K562 (cell line): ENCODE data around the gene TRAPPC13. TPM values are rescaled to one million over a fixed set of nuclear protein-coding genes. Genes with fewer than 3 reads are reported as not detected.

ENCODE experiments used
- ATAC-seq: fragments of 200-7000 bp; cut with Tn5 transposase; 3 replicates; pipeline ENCODE4 v1.9.1; 2020; ENCODE audit warnings: moderate library complexity
- BruUV-seq: library from RNA; stranded (reverse); fragments of 400-500 nt; replicated peaks from 2 replicates; lab custom pipeline; 2021; lab: Mats Ljungman, UMichigan
- CTCF ChIA-PET: fragments of 300-600 bp; formaldehyde crosslinking; extraction: SDS; loops from one replicate; lab custom pipeline; 2021; ENCODE audit warnings: low intra/inter-chr PET ratio; lab: Yijun Ruan, JAX
- POLR2A ChIA-PET: fragments of 300-600, 350-650 bp; sonication (Branson Sonifier 250); formaldehyde crosslinking; extraction: SDS; loops from one replicate; lab custom pipeline; 2021; ENCODE audit warnings: antibody characterized with exemption, inconsistent platforms; lab: Yijun Ruan, JAX
- DNase-seq, 4 experiments: peaks; one replicate each; pipeline versions ENCODE4 v3.0.0 to v3.0.0-alpha.2; 2011 to 2018; ENCODE audit warnings: low spot score in 3 of 4, mixed read lengths in 3 of 4; ENCODE audit errors: extremely low read depth in 1 of 4
- FAIRE-seq: peaks from 2 replicates; lab custom pipeline; 2011; peaks lifted over from hg19 to GRCh38; lab: Jason Lieb, UNC
- H2AFZ ChIP-seq: 2 replicates; pipeline ENCODE4 v1.6.0; 2011; ENCODE audit warnings: low read depth, low read length, control low read depth, inconsistent platforms
- H3K27ac ChIP-seq: fragments of 200-600 bp; 3 replicates; pipeline ENCODE4 v1.8.0; 2011; ENCODE audit warnings: low read depth, mild to moderate bottlenecking, control low read depth, inconsistent platforms, low read length, moderate library complexity, mixed read lengths; ENCODE audit errors: extremely low read depth
- H3K27me3 ChIP-seq, 2 experiments: fragments of 300-600 bp in 1 of 2; 2 replicates in 1 of 2; 3 replicates in 1 of 2; pipeline versions ENCODE4 v1.6.0 to v1.8.0; 2011; ENCODE audit warnings: inconsistent platforms in 2 of 2, low read length in 2 of 2, mild to moderate bottlenecking in 1 of 2, mixed read lengths in 1 of 2, moderate library complexity in 1 of 2; ENCODE audit not compliant: control insufficient read depth in 2 of 2, insufficient read depth in 2 of 2
- H3K36me3 ChIP-seq: fragments of 300-600 bp; 3 replicates; pipeline ENCODE4 v1.8.0; 2011; ENCODE audit warnings: mild to moderate bottlenecking, low read length, inconsistent platforms; ENCODE audit not compliant: control insufficient read depth, insufficient read depth
- H3K4me1 ChIP-seq, 2 experiments: fragments of 200-600 bp in 1 of 2; replicated peaks in 1 of 2; 2 replicates in 1 of 2; 3 replicates in 1 of 2; pipeline versions ENCODE4 v1.5.1 to v1.8.0; 2011; ENCODE audit warnings: inconsistent platforms in 2 of 2, low read length in 2 of 2, mild to moderate bottlenecking in 1 of 2, mixed read lengths in 1 of 2, moderate library complexity in 1 of 2; ENCODE audit not compliant: control insufficient read depth in 2 of 2, insufficient read depth in 2 of 2
- H3K4me2 ChIP-seq: 2 replicates; pipeline ENCODE4 v1.6.1; 2011; ENCODE audit warnings: low read length, control low read depth, inconsistent platforms, mixed read lengths; ENCODE audit not compliant: insufficient read depth
- H3K4me3 ChIP-seq: fragments of 200-600 bp; sonication (generic), shearing (Covaris generic); 2 replicates; pipeline ENCODE4 v1.5.1; 2016; ENCODE audit warnings: control low read depth, inconsistent platforms
- H3K79me2 ChIP-seq: fragments of 200-600 bp; 3 replicates; pipeline ENCODE4 v1.8.0; 2011; ENCODE audit warnings: low read length, inconsistent platforms; ENCODE audit not compliant: control insufficient read depth, insufficient read depth
- H3K9ac ChIP-seq, 2 experiments: 2 replicates each; pipeline versions ENCODE4 v1.6.0 to v1.6.1; 2011; ENCODE audit warnings: low read depth in 2 of 2, low read length in 2 of 2, control low read depth in 1 of 2, inconsistent platforms in 1 of 2, mild to moderate bottlenecking in 1 of 2, mixed read lengths in 1 of 2; ENCODE audit not compliant: insufficient read depth in 1 of 2
- H3K9me1 ChIP-seq: one replicate; pipeline ENCODE4 v1.6.0; 2011; ENCODE audit warnings: inconsistent platforms, mild to moderate bottlenecking, low read length, moderate library complexity; ENCODE audit not compliant: control insufficient read depth, insufficient read depth
- H3K9me3 ChIP-seq: replicated peaks from 2 replicates; pipeline ENCODE4 v1.5.1; 2011; ENCODE audit warnings: low read depth, low read length, inconsistent platforms; ENCODE audit not compliant: control insufficient read depth, insufficient read depth
- H4K20me1 ChIP-seq: replicated peaks from 2 replicates; pipeline ENCODE4 v1.6.1; 2011; ENCODE audit warnings: low read length, inconsistent platforms, mixed read lengths; ENCODE audit not compliant: control insufficient read depth, insufficient read depth
- ELF4 ChIP-seq: fragments of 450-650 bp; formaldehyde crosslinking; IDR thresholded peaks from 2 replicates; pipeline ENCODE4 v1.4.0; 2022; ENCODE audit warnings: missing genetic modification characterization
- TOE1 ChIP-seq, 2 experiments: fragments of 450-650 bp in 1 of 2; sonication (generic) in 1 of 2; formaldehyde crosslinking in 1 of 2; IDR thresholded peaks; 2 replicates each; pipeline versions ENCODE4 v1.7.1 to v1.8.0; 2016 to 2022; ENCODE audit warnings: borderline replicate concordance in 2 of 2, mild to moderate bottlenecking in 2 of 2, antibody characterized with exemption in 1 of 2, inconsistent platforms in 1 of 2, low read depth in 1 of 2, missing genetic modification reagents in 1 of 2, moderate library complexity in 1 of 2
- ZBTB26 ChIP-seq: fragments of 450-650 bp; formaldehyde crosslinking; IDR thresholded peaks from 2 replicates; pipeline ENCODE4 v1.4.0; 2022; ENCODE audit warnings: missing genetic modification characterization
- ZNF431 ChIP-seq: sonication (generic); formaldehyde crosslinking; IDR thresholded peaks from 2 replicates; pipeline ENCODE4 v1.8.0; 2022; ENCODE audit warnings: mild to moderate bottlenecking, missing genetic modification reagents
- WGBS: fragments of 100-300 bp; shearing (Covaris generic); methylation state at CpG from one replicate; pipeline ENCODE4 v1.1.6; 2016; ENCODE audit warnings: low coverage, mixed read lengths; ENCODE audit not compliant: insufficient coverage; ENCODE audit errors: missing lambda C conversion rate; 5-methylcytosine and 5-hydroxymethylcytosine counted together
- in situ Hi-C: fragments of 300-500 bp; cut with MboI; formaldehyde crosslinking; loops from 4 replicates; pipeline ENCODE4 v1.15.0; 2018; ENCODE audit warnings: inconsistent platforms, mixed read lengths
- intact Hi-C: fragments of 100-400 bp; cut with micrococcal nuclease; formaldehyde crosslinking; loops from 2 replicates; pipeline ENCODE4 v1.14.2; 2022
- polyA plus RNA-seq, 8 experiments: library from polyadenylated mRNA; depleted of rRNA in 4 of 8; stranded (reverse) in 5 of 8; unstranded in 3 of 8; fragments of >200 nt; fragmentation: Nextera tagmentation in 2 of 8; fragmentation: Illumina TruSeq in 1 of 8; extraction: Ambion mirVana in 2 of 8; extraction: Trizol in 1 of 8; gene quantifications; 2 replicates each; pipeline versions ENCODE4 v1.2.1 to v1.2.3, GENCODE V29; 2011 to 2014; ENCODE audit warnings: inconsistent platforms in 1 of 8, missing spikeins in 1 of 8
- total RNA-seq, 7 experiments: library from RNA; depleted of rRNA in 6 of 7; stranded (reverse); fragments of >200 nt in 6 of 7; fragmentation: Illumina TruSeq in 2 of 7; extraction: Trizol in 2 of 7; gene quantifications; 2 replicates each; pipeline versions ENCODE4 v1.2.1 to v1.2.3, GENCODE V29; 2011 to 2021; ENCODE audit warnings: low replicate concordance in 1 of 7

Gene TRAPPC13
- total and polyA plus RNA-seq, 9 of the 15 experiments (the other 6 are each of a cell fraction or from before 2014, with no cell fraction given) = 16.2 to 43.8 (median 24.0) TPM

- TF ChIP-seq ZBTB26 (CRISPR knock-in tag) (0 out of 2 replicates have a peak, but pooled peaks have one; percentile 74), ELF4 (CRISPR knock-in tag) (0 out of 2 replicates have a peak, but pooled peaks have one; percentile 12)
These were observed 68.3 kb downstream of the TRAPPC13 start (continued) for GRCh38 chr5:65693121-65693520.

GRCh38 chr5:65695162-65695755 lies 70.4 kb downstream of the TRAPPC13 start:
- Histone ChIP-seq H3K4me3 (no peak overlapping the region), H3K79me2 (no peaks in the 10 kb centered on the region), H3K36me3 (no peaks in the 10 kb centered on the region), H3K4me2 (no peak overlapping the region), H3K9me3 (no peaks in the 10 kb centered on the region), H3K4me1 (no peaks in the 10 kb centered on the region), H2AFZ (no peak overlapping the region), H3K27me3 (no peaks in the 10 kb centered on the region), H3K9me1 (no peaks in the 10 kb centered on the region), H3K27ac (no peak overlapping the region), H4K20me1 (no peaks in the 10 kb centered on the region), H3K9ac (no peak overlapping the region)
- ChIA-PET POLR2A (interaction anchor here (0.6 to 1.3 kb wide), 4 partner anchors 9 to 30 kb away, joined by 3 to 4 read pairs (median 3); no protein-coding TSS in a partner anchor), CTCF (no interaction called here)
- no peak for TF ChIP-seq ZNF431 (CRISPR knock-in tag)
- TF ChIP-seq TOE1 (IDR thresholded peaks at IDR 0.05; ENCODE audit: borderline replicate concordance) = no peak
- TF ChIP-seq TOE1 (CRISPR knock-in tag; IDR thresholded peaks at IDR 0.05; ENCODE audit: borderline replicate concordance, low read depth) = no peak
- FAIRE-seq (no peak), ATAC-seq (no peak), DNase-seq (no peak)
- in situ Hi-C loops = no loop called here
- 47% methylated on average over 4 of the region's 4 CpGs for WGBS
- intact Hi-C loops = no loop called here
- no TSS peak for BruUV-seq
